Medulla oblongata (tissue), 1 donor: ENCODE results near the gene CEND1.
A peak's percentile ranks its signal among the peaks of the same experiment; 100 is the strongest.

Source experiments
- DNase-seq: peaks from one replicate; pipeline ENCODE4 v3.0.0-alpha.2; 2015; ENCODE audit errors: extremely low spot score

CEND1 gene

GRCh38 chr11:789943-790342 lies at the start of gene CEND1:
Gene CEND1, minus strand, starts transcription at chr11:790090. Its CDS starts 1,514 bp downstream, at chr11:788576.
- peak; percentile 66 for DNase-seq

DNA sequence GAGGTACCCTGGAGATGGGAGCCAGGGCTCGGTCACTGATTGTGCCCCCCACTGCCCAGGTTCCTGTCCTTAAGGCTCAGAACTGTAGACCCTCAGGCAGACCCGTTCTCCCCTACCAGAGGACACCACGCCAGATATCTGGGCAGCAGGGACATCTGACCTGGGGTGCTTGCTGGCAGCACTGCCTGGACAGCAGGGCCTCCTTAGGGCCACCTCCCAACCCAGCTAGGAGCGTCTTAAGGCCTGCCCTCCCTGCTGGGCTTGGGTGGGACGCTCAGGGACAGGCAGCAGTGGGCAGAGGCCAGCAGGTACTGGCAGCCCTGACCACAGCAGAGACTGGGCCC lies 49.4 kb upstream of the CEND1 start:
- no peak for DNase-seq

GRCh38 chr11:838441-839279 lies 48.8 kb upstream of the CEND1 start:
- DNase-seq, result no peak

DNA sequence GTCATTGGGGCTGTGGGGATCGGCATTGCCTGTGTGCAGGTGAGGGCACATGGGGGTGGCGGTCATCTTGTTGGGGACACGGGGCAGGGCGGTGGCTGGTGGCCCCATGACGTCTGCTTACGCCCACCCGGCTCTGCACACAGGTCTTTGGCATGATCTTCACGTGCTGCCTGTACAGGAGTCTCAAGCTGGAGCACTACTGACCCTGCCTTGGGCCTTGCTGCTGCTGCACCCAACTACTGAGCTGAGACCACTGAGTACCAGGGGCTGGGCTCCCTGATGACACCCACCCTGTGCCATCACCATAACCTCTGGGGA lies 48.1 kb upstream of the CEND1 start:
- no peak for DNase-seq

DNA sequence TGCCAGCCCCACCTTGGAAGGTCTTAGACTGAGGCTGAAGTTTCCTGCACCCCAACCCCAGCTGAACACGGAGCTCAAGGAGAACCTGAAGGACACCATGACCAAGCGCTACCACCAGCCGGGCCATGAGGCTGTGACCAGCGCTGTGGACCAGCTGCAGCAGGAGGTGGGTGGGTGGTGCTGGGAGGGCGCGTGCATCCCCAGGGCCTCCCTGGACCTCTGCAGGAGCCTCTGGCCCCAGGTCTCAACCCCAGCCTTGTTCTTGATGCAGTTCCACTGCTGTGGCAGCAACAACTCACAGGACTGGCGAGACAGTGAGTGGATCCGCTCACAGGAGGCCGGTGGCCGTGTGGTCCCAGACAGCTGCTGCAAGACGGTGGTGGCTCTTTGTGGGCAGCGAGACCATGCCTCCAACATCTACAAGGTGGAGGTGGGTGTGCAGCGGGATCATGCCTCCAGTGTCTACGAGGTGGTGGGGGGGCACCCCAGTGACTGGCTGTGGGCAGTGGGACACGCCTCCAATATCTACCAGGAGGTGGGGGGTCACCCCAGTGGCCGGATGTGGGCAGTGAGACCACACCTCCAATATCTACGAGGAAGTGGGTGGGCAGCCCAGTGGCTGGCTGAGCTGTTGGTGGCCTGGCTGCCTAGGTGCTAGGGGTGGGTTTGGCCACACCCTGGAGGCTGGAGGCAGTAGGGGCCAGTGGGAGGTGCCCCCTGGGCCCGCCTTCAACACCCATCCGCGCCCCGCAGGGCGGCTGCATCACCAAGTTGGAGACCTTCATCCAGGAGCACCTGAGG lies 47.5 kb upstream of the CEND1 start:
- DNase-seq, result no peak

DNA sequence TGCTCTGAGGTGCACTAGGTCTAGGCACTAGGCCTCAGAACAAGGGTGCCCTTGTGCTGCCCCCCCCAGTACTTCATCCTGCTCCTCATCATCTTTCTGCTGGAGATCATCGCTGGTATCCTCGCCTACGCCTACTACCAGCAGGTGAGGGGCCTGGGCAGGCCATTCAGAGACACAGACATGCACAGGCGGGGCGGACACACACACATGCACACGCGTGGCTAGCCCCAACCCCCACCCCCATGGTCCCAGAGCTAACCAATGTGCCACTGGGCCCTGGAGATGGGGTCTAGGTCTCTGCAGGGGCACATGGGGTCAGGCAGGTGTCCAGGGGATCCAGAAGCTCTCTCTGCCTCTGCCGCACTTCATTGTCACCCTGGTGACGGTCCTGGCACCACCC lies 46.8 kb upstream of the CEND1 start:
- no peak for DNase-seq

GRCh38 chr11:836274-836673 lies 46.4 kb upstream of the CEND1 start:
- DNase-seq, result no peak

DNA sequence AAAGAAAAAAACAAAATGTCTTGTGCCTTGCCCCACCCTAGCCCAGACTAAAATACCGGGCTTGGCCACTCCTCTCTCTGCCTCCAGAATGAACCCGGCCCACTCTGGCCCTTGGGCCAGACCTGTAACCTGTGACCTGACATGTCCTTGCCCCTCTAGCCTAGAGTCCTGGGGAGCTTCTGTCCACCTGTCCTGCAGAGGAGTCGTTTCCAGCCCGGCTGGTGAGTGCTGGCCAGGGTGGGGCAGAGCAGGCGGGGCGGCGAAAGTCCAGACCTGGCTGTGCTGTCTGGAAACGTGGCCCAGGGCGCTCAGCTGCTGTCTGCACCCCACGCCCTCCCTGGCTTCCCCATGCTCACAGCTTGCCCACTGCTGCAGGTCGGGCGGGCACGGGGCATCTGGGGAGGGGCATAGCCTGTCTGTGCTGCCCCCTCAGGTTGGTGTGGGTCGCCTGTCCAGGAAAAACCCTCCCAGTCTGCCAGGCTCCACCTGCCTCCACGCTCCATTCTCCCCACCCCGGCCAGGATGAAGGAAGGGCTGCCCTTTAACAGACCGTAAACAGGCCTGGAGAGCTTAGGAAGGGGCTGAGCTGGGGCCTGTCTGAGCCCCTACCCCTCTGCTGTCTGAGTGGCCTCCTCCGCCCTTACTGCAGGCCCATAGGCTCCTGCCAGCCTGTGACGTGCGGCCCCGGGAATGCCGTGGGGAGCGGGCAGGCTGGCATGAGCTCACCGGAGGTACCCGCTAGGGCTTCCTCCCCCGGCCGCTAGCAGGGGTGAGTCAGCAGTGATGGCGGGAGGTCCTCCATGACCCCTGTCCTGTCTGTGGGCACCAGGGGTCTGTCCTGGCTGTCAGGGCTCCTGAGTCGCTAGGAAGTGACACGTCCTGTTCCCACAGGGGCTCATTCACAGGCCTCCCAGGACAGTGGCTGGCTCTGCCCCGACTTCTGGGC lies 44.8 kb upstream of the CEND1 start:
- DNase-seq, result peak; percentile 43

GRCh38 chr11:833849-834311 lies 44.0 kb upstream of the CEND1 start:
- no peak for DNase-seq

GRCh38 chr11:833114-833791 lies 43.4 kb upstream of the CEND1 start:
- DNase-seq, result no peak

DNA sequence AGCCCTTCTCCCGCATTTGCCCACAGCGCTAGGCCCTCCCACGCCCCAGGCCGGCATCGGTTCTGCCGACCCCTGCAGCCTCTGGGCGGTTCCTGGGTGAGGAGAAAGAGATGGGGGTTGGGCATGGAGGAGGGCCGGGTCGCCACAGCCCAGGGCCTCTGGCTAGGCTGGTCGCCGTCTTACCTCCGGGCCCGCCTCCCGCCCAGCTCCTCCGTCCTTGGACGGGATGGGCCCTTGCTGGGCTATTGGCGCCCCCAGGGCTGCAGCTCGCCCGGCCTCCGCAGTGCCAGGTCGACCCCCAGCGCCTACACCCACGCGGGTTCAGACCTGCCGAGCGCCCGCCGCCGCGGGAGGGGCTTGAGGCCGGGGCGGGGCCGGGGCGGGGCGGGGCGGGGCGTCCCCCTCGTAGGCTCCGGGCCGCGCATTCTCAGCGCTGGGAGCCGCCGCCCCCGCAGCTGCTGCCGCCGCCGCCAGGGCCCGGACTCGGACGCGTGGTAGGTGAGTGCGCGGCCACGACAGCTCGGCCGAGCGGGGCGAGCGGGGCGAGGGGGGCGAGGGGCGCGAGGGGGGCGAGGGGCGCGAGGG lies 42.7 kb upstream of the CEND1 start, which contains the start of gene CD151:
TSS of gene CD151 (plus strand) at position 424 of the 585 bp plus-strand sequence. CDS start 3,118 bp downstream, outside the sequence.
- DNase-seq, result no peak

DNA sequence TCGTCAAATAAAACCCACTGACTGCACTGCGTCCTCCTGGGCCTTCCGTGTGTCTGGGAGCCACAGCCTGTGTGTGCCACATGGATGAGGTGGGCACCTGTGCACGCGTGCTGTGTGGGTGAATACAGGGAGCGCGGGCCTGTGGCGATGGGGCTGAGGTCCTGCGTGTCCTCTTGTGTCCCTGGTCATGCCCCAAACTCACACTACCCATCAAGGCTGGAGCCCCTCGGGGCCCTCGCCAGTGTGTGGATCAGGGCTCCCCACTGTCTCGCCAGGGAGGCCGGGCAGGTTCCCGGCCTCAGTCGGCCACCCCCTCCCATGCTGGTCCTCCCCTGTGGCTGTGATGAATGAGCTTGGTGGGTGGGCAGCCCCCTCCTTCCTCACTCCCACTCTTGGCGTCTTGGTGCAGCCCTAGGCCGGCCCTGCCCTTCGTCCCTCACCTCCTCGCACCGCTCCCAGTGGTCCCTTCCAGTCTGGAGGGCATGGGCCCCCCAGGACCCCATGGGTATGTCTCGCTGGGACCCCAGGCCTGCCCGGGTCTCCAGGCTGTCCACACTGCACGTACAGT lies 42.2 kb upstream of the CEND1 start:
- DNase-seq, result no peak

- no peak for DNase-seq
Measured at GRCh38 chr11:831118-831864, 41.4 kb upstream of the CEND1 start.

GRCh38 chr11:830295-831117 lies 40.6 kb upstream of the CEND1 start:
- no peak for DNase-seq

DNA sequence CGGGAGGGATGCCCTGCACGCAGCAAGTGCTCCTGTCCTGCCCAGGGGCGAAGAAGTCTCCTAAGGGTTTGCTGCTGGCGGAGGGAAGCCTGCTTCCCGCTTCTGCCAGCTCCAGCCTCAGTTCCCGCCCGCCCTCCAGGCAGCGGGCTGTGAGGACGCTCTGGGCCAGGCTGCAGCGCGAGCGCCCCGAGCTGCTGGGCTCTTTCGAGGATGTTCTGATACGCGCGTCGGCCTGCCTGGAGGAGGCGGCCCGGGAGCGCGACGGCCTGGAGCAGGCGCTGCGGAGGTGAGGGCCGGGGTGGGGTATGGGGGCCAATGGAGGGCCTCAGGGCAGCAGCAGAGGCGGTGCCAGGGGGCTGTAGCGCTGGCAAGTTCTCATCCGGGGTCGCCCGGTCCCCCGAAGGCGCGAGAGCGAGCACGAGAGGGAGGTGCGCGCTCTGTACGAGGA lies 40.0 kb upstream of the CEND1 start:
- DNase-seq, result no peak

DNA sequence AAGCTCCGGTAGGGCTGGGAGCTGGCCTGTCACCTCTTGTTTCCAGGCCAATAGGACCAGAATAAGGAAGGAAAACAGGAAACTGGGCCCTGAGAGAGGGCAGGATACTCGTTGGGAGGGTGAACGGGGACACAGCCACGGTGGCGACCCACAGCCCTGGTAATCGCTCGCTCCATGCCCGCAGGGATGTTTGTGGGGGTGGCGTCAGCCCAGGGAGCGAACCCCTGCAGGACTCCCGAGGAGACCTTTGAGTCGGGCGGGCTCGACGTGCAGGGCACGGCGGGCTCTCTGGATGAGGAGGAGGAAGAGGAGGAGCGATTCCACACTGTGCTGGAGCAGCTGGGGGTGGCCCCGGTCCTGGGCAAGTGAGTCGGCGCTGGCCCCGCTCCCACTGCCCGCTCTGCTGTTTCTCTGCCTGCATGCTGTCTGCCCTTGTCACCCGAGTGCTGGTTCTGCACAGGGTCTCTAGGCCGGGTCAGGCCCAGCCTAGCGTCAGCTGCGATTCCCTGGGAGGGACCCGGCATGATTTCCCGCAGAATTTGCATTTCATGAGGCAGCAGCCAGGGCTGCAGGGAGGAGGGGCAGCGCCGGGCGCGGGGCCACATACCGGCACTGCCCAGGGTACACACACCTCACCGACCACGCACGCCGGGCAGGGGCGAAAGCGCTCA lies 39.4 kb upstream of the CEND1 start:
- DNase-seq, result no peak

- no peak for DNase-seq
Measured at GRCh38 chr11:828506-829175, 38.8 kb upstream of the CEND1 start.

DNA sequence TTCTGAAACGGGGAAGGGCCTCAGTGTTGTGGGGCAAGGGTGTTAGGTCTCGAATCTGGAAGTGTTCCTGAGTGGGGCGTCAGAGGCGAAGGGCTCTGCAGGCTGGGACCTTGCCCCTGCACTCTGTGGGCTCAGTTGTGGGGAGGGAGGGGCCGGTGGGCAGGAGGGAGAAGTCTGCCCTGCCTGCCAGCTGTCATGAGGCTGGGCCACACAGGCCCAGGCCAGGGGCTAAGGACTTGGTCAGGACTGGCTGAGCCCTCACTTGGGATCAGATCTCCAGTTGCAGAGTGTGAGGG lies 38.0 kb upstream of the CEND1 start, which contains the start of gene CRACR2B:
TSS of gene CRACR2B (plus strand) at position 23 of the 296 bp plus-strand sequence. CDS start 689 bp downstream, outside the sequence.
- no peak for DNase-seq
